Stimulated activated CD8-positive, alpha-beta memory T cell treated with anti-CD3 and anti-CD28 coated beads, Interleukin-7, amount 100 ng/mL, for 48 hours (primary cell): ENCODE measurements around the gene RNF183.
"Not testable (repeated sequence)": the region's sequence is repeated elsewhere in the genome, so short reads cannot be mapped to it uniquely, and the experiment has no call there.

Source experiments
- DNase-seq, 2 donors: peaks; one replicate each; pipeline ENCODE4 v3.0.0-alpha.2; 2020; ENCODE audit warnings: low read depth in 1 of 2; ENCODE audit errors: extremely low read depth in 1 of 2

RNF183 gene

GRCh38 chr9:113275157-113276131, 27.7 kb downstream of the RNF183 start, which contains the start of the genes CDC26 and PRPF4:
Gene CDC26 (minus strand): TSS chr9:113275572. CDS start chr9:113272507, 3,065 bp downstream.
Gene PRPF4 (plus strand): TSS chr9:113275658. CDS start chr9:113275744, 86 bp downstream.
- peak; percentile 91 to 94 for DNase-seq

- no peak for DNase-seq
These were observed 28.6 kb downstream of the RNF183 start for GRCh38 chr9:113274474-113275156.

DNA sequence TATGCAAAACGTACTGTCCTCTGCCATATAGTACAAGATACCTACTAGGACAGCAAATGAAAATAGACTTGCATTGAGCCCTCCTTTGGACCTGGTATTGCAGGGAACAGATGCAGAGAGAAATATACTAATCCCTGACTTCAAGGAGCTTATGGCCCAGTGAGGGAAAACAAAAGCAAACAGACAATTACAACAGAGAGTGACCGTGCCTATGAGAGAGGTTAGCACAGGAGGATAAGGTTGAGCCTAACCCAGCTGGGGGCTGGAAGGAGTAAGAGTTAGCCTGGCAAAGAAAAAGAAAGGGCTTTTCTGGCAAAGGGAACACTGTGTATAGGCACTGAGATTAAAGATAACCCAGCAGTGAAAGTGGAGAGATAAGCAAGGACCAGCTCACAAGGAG, 33.3 kb downstream of the RNF183 start:
- DNase-seq = no peak

GRCh38 chr9:113269355-113269754, 33.8 kb downstream of the RNF183 start:
- DNase-seq = no peak

- DNase-seq = no peak
These were observed 35.1 kb downstream of the RNF183 start for GRCh38 chr9:113267911-113268566.

DNA sequence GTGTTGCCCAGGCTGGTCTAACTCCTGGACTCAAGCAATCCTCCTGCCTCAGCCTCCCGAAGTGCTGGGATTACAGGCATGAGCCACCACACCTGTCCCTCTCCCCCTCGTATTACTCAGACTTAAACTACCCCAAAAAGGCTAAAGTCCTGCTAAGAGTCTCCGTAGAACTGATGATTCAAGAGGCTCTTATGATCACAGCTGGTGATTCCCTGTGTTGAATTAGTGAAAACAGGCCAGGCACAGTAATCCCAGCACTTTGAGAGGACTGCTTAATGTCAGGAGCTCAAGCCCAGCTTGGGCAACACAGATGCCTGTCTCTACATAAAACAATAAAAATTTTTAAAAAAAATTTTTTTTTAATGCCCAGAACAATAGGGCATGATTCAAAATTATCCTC, 37.0 kb downstream of the RNF183 start:
- no peak for DNase-seq

GRCh38 chr9:113261917-113262671, 41.1 kb downstream of the RNF183 start:
- DNase-seq = no peak

- no peak for DNase-seq
These were observed 44.9 kb downstream of the RNF183 start for GRCh38 chr9:113258282-113258681.

- DNase-seq = no peak
These were observed 45.3 kb downstream of the RNF183 start for GRCh38 chr9:113257863-113258262.

GRCh38 chr9:113255438-113255837, 47.7 kb downstream of the RNF183 start:
- no peak for DNase-seq

DNA sequence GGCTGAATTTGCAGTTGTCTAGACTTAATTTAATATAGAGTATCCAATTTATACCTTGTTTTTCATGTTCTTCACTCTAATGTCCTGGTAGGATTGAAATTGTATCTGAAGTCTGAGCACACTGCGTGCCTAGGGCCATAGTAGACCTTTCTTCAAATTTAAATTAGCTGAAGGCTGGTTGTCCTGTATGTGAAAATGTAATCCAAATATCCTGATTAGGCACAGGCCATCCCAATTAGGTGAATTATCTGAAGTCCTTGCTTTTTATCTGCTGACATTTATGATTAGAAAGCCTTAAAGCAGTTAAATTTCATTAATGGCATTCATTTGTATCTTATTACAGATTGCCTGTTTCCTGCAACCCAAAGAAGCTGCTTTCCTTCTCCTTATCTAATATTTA, 48.2 kb downstream of the RNF183 start:
- DNase-seq = no peak

DNA sequence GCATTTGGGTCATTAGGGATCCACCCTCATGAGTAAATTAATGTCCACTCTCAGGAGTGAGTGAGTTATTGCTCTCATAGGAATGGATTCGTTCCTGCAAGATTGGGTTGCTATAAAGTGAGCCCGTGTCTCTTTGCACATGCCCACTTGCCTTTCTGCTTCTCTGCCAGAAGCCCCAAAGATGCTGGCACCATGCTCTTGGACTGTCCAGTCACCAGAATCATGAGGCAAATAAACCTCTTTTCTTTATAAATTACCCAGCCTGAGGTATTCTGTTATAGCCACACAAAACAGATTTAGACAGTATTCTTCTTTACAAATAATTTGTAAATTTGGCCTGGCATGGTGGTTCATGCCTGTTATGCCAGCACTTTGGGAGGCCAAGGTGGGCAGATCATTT, 52.4 kb downstream of the RNF183 start:
- DNase-seq = no peak

- not testable (repeated sequence) for DNase-seq
These were observed 53.5 kb downstream of the RNF183 start for GRCh38 chr9:113249661-113250060.

DNA sequence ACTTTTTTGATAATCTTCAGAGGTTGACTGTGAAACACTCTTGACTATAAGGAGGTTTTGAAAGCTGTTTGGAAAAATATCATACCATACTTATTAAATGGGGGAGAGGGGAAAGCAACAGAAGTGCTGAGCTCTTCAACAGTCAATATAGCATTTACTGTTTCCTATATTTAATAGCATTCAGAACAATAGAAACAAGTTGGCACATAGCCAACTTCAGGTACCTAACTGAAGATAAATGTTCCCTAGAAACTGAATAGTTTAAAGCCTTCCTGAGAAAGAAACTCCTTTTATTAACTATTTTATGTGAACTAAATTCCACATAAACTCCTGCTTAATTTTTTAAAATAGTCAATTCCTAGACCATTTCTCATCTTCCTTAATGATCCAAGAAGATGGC, 55.5 kb downstream of the RNF183 start:
- no peak for DNase-seq
